ENCODE results near the gene MAP6. TPM values are rescaled to one million over a fixed set of nuclear protein-coding genes. Genes with fewer than 3 reads are reported as not detected.

MAP6 gene
- total and polyA plus RNA-seq, 2 of the 13 experiments (the other 11 are each of a cell fraction or from before 2014, with no cell fraction given) = 0.04 TPM; not detected in 1

GRCh38 chr11:75706260-75706729 lies 37.5 kb upstream of the MAP6 start (continued):
- TF ChIP-seq MXD3 (CRISPR knock-in tag; IDR thresholded peaks at IDR 0.05) = peak; percentile 55; the same call in 1 of the 2 replicates
- TF ChIP-seq MLX (CRISPR knock-in tag; IDR thresholded peaks at IDR 0.05) = no peak
- TF ChIP-seq TAF15 (IDR thresholded peaks at IDR 0.05; ENCODE audit: low read depth, low read length, poor library complexity, severe bottlenecking) = no peak
- peak; percentile 46 for TF ChIP-seq ZFP91 (CRISPR knock-in tag; IDR thresholded peaks at IDR 0.05; ENCODE audit: borderline replicate concordance)
- TF ChIP-seq KLF6 (CRISPR knock-in tag; IDR thresholded peaks at IDR 0.05) = no peak
- no peak for TF ChIP-seq ZNF451 (CRISPR knock-in tag; IDR thresholded peaks at IDR 0.05)
- TF ChIP-seq ZNF275 (CRISPR knock-in tag; IDR thresholded peaks at IDR 0.05; ENCODE audit: borderline replicate concordance) = no peak
- no peak for TF ChIP-seq HES4 (CRISPR knock-in tag; IDR thresholded peaks at IDR 0.05; ENCODE audit: borderline replicate concordance)
- no peak for TF ChIP-seq ZNF44 (CRISPR knock-in tag; IDR thresholded peaks at IDR 0.05)
- TF ChIP-seq ZNF414 (CRISPR knock-in tag; IDR thresholded peaks at IDR 0.05) = 0 out of 2 replicates have a peak, but pooled peaks have one; percentile 73
- TF ChIP-seq TBL1XR1 (IDR thresholded peaks at IDR 0.05; ENCODE audit: borderline replicate concordance, low read length, partially characterized antibody) = no peak
- TF ChIP-seq SRSF1 (optimal IDR thresholded peaks at IDR 0.05; ENCODE audit: low read depth, low read length) = no peak
- TF ChIP-seq HDAC6 (IDR thresholded peaks at IDR 0.05; ENCODE audit: low read depth, low read length) = no peak
- no peak for TF ChIP-seq PRDM15 (CRISPR knock-in tag; IDR thresholded peaks at IDR 0.05)
- no peak for TF ChIP-seq ZNF660 (CRISPR knock-in tag; IDR thresholded peaks at IDR 0.05; ENCODE audit: borderline replicate concordance, low read depth)
- no peak for TF ChIP-seq ZNF496 (CRISPR knock-in tag; IDR thresholded peaks at IDR 0.05; ENCODE audit: insufficient replicate concordance)
- no peak for TF ChIP-seq ZNF280B (CRISPR knock-in tag; IDR thresholded peaks at IDR 0.05; ENCODE audit: borderline replicate concordance)
- 0 out of 2 replicates have a peak, but pooled peaks have one; percentile 25 for TF ChIP-seq SP5 (CRISPR knock-in tag; IDR thresholded peaks at IDR 0.05; ENCODE audit: borderline replicate concordance, low read depth)
- TF ChIP-seq FLYWCH1 (CRISPR knock-in tag; IDR thresholded peaks at IDR 0.05) = no peak
